Gastroesophageal sphincter (tissue), 2 donors: Measurements from ENCODE around the gene C1GALT1.

Experiments
- EP300 ChIP-seq: sonication (generic); formaldehyde crosslinking; IDR thresholded peaks from one replicate; pipeline ENCODE4 v1.6.1; 2017; ENCODE audit warnings: antibody characterized with exemption, mild to moderate bottlenecking
- POLR2A ChIP-seq, 2 donors: fragments of 450-650 bp; IDR thresholded peaks; one replicate each; pipeline ENCODE4 v1.6.1; 2017; ENCODE audit warnings: antibody characterized with exemption in 2 of 2, mild to moderate bottlenecking in 2 of 2, moderate library complexity in 1 of 2

DNA sequence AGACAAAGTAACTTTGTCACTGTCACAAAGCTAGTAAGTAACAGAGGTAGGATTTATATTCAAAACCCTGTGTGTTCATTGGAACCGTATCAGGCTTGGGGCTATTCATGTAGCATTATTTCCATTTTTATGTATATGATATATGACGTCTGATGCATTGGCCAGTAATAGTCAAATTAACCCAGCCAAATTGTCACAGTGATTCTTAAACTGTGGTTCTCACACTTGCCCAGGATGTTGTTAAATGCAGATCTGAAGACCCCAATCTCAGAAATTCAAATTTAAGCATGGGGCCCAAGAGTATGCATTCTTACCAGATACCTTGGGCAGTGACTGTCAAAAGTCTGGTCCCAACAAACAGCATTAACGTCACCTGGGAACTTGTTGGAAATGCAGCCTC is 63.9 kb downstream of the C1GALT1 start:
- no peak for TF ChIP-seq EP300
- no peak for TF ChIP-seq POLR2A (IDR thresholded peaks at IDR 0.05)
